Breast epithelium (tissue), 3 donors: Measurements from ENCODE around the gene CPNE2.

Source experiments
- POLR2A ChIP-seq: fragments of 450-650 bp; IDR thresholded peaks from one replicate; pipeline ENCODE4 v1.6.1; 2016; ENCODE audit warnings: antibody characterized with exemption, mild to moderate bottlenecking, moderate library complexity
- POLR2AphosphoS5 ChIP-seq, 3 donors: sonication (generic); formaldehyde crosslinking; IDR thresholded peaks; one replicate each; pipeline ENCODE4 v1.6.1; 2017; ENCODE audit warnings: antibody characterized with exemption in 3 of 3
- TF ChIP-seq, protein P1 (sequence below), 3 donors: fragments of 450-650 bp; IDR thresholded peaks; one replicate each; pipeline ENCODE4 v1.5.1; 2016 to 2017; ENCODE audit warnings: antibody characterized with exemption in 3 of 3, mild to moderate bottlenecking in 3 of 3, moderate library complexity in 3 of 3

DNA sequence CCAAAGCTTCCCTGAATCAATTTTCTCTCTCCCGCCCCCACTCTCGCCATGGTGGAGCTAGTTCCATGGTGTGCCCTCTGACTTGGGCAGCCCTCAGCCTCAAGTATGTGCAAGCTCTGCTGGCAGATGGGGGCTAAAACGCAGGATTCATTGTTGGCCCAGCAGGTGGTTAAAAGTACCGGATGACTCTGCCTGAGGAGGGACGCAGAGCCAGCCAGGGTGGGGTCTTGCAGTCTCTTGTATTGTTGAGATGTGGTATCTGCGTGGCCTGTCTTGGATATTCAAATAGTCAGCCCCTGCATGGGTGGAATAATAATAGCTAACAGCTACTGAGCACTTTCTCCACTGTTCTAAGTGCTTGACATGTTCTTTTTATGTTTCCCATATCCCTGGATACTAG, 36.7 kb upstream of the CPNE2 start:
- TF ChIP-seq, protein P1, sequence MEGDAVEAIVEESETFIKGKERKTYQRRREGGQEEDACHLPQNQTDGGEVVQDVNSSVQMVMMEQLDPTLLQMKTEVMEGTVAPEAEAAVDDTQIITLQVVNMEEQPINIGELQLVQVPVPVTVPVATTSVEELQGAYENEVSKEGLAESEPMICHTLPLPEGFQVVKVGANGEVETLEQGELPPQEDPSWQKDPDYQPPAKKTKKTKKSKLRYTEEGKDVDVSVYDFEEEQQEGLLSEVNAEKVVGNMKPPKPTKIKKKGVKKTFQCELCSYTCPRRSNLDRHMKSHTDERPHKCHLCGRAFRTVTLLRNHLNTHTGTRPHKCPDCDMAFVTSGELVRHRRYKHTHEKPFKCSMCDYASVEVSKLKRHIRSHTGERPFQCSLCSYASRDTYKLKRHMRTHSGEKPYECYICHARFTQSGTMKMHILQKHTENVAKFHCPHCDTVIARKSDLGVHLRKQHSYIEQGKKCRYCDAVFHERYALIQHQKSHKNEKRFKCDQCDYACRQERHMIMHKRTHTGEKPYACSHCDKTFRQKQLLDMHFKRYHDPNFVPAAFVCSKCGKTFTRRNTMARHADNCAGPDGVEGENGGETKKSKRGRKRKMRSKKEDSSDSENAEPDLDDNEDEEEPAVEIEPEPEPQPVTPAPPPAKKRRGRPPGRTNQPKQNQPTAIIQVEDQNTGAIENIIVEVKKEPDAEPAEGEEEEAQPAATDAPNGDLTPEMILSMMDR (IDR thresholded peaks at IDR 0.05), result no peak
- TF ChIP-seq POLR2A (no peak), POLR2AphosphoS5 (IDR thresholded peaks at IDR 0.05) (no peak)
